Keratinocyte (primary cell): ENCODE results near the gene PSD. TPM values are rescaled to one million over a fixed set of nuclear protein-coding genes. Genes with fewer than 3 reads are reported as not detected.
A peak's percentile ranks its signal among the peaks of the same experiment; 100 is the strongest.

Experiments used
- DNase-seq: peaks from one replicate; pipeline ENCODE4 v3.0.0-alpha.2; 2011; ENCODE audit warnings: low read depth, missing footprints, low spot score
- FAIRE-seq: peaks from 2 replicates; lab custom pipeline; 2011; peaks lifted over from hg19 to GRCh38; lab: Jason Lieb, UNC
- H2AFZ ChIP-seq: 2 replicates; pipeline ENCODE4 v1.6.0; 2012; ENCODE audit warnings: low read length, control low read depth, inconsistent platforms; ENCODE audit not compliant: control insufficient read depth
- H3K27ac ChIP-seq: 2 replicates; pipeline ENCODE4 v1.5.1; 2011; ENCODE audit warnings: low read length; ENCODE audit not compliant: control insufficient read depth, insufficient read depth
- H3K27me3 ChIP-seq: 3 replicates; pipeline ENCODE4 v1.6.0; 2011; ENCODE audit warnings: low read length; ENCODE audit not compliant: control insufficient read depth, insufficient read depth; ENCODE audit errors: extremely low read depth
- H3K36me3 ChIP-seq, 2 experiments: 2 replicates in 1 of 2; 3 replicates in 1 of 2; pipeline ENCODE4 v1.5.1; 2011; ENCODE audit warnings: low read length in 2 of 2, mild to moderate bottlenecking in 1 of 2; ENCODE audit not compliant: control insufficient read depth in 2 of 2, insufficient read depth in 2 of 2; ENCODE audit errors: extremely low read depth in 1 of 2
- H3K4me1 ChIP-seq: 3 replicates; pipeline ENCODE4 v1.5.1; 2011; ENCODE audit warnings: low read length; ENCODE audit not compliant: control insufficient read depth, insufficient read depth; ENCODE audit errors: extremely low read depth
- H3K4me2 ChIP-seq: 3 replicates; pipeline ENCODE4 v1.6.0; 2011; ENCODE audit warnings: low read depth, low read length; ENCODE audit not compliant: control insufficient read depth, insufficient read depth; ENCODE audit errors: extremely low read depth
- H3K4me3 ChIP-seq, 3 experiments: fragments of 200-600 bp in 1 of 3; sonication (generic) in 1 of 3; 2 replicates in 2 of 3; 3 replicates in 1 of 3; pipeline ENCODE4 v1.5.1; 2011 to 2016; ENCODE audit warnings: low read length in 3 of 3, mild to moderate bottlenecking in 3 of 3, control low read depth in 2 of 3, inconsistent platforms in 1 of 3, low read depth in 1 of 3, mixed read lengths in 1 of 3, mixed run types in 1 of 3, moderate library complexity in 1 of 3; ENCODE audit not compliant: control insufficient read depth in 2 of 3, insufficient read depth in 2 of 3; ENCODE audit errors: extremely low read depth in 1 of 3
- H3K79me2 ChIP-seq: 2 replicates; pipeline ENCODE4 v1.6.0; 2012; ENCODE audit warnings: low read length; ENCODE audit not compliant: control insufficient read depth, insufficient read depth
- H3K9ac ChIP-seq: 3 replicates; pipeline ENCODE4 v1.6.0; 2011; ENCODE audit warnings: low read length; ENCODE audit not compliant: control insufficient read depth, insufficient read depth; ENCODE audit errors: extremely low read depth
- H3K9me1 ChIP-seq: 3 replicates; pipeline ENCODE4 v1.6.0; 2011; ENCODE audit warnings: low read length; ENCODE audit not compliant: control insufficient read depth, insufficient read depth; ENCODE audit errors: extremely low read depth
- H3K9me3 ChIP-seq: 2 replicates; pipeline ENCODE4 v1.5.1; 2012; ENCODE audit warnings: low read depth, low read length; ENCODE audit not compliant: control insufficient read depth
- H4K20me1 ChIP-seq: 3 replicates; pipeline ENCODE4 v1.6.0; 2011; ENCODE audit warnings: low read length; ENCODE audit not compliant: control insufficient read depth, insufficient read depth; ENCODE audit errors: extremely low read depth
- CTCF ChIP-seq, 3 experiments: IDR thresholded peaks in 1 of 3; conservative IDR thresholded peaks in 1 of 3; optimal IDR thresholded peaks in 1 of 3; 2 replicates in 2 of 3; 3 replicates in 1 of 3; pipeline versions ENCODE3 to v1.5.1; 2011; ENCODE audit warnings: low read length in 3 of 3, mild to moderate bottlenecking in 3 of 3, moderate library complexity in 2 of 3, control low read depth in 1 of 3, inconsistent platforms in 1 of 3; ENCODE audit not compliant: insufficient read depth in 2 of 3; ENCODE audit errors: extremely low read depth in 1 of 3
- EZH2 ChIP-seq: IDR thresholded peaks from one replicate; pipeline ENCODE4 v1.6.1; 2012; ENCODE audit warnings: inconsistent platforms, mild to moderate bottlenecking, low read length, moderate library complexity
- dilution Hi-C: fragments of 300-500 bp; cut with MboI; formaldehyde crosslinking; loops from one replicate; pipeline ENCODE4 v1.7.0; 2020; ENCODE audit warnings: low sequenced_read_pairs; ENCODE audit not compliant: extremely low pct_ligation_motif_present
- polyA plus RNA-seq, 5 experiments: library from polyadenylated mRNA; depleted of rRNA in 3 of 5; stranded (reverse) in 3 of 5; stranded (forward) in 1 of 5; unstranded in 1 of 5; fragments of >200 nt; gene quantifications; 1 replicate in 1 of 5; 2 replicates in 3 of 5; 3 replicates in 1 of 5; pipeline versions ENCODE4 v1.2.1 to v1.2.3, GENCODE V29; 2011 to 2012; ENCODE audit warnings: missing spikeins in 2 of 5, low read depth in 1 of 5, low replicate concordance in 1 of 5

PSD gene
- polyA plus RNA-seq, 1 donor (not counting 4 experiments of a cell fraction or from before 2014, with no cell fraction given), result 0.10 TPM

- DNase-seq, result peak; percentile 75
- FAIRE-seq, result no peak
- Histone ChIP-seq H3K9me1 (no peaks in the 10 kb centered on the region), H2AFZ (peak within 1 kb of the TSS; percentile 80), H3K27ac (peak within 1 kb of the TSS; percentile 55), H3K9ac (peak within 1 kb of the TSS; percentile 84), H3K9me3 (no peaks in the 10 kb centered on the region), H3K27me3 (peaks cover 20% of the 10 kb centered on the region), H3K79me2 (peaks cover 10% of the 10 kb centered on the region), H3K4me3 (peak within 1 kb of the TSS; percentile 66 to 88 (median 77)), H3K4me2 (peak within 1 kb of the TSS; percentile 96), H4K20me1 (no peaks in the 10 kb centered on the region), H3K4me1 (peaks cover 6% of the 10 kb centered on the region), H3K36me3 (peaks cover 2 to 4% of the 10 kb centered on the region in 2 experiments)
- TF ChIP-seq EZH2 (no peak), CTCF (optimal IDR thresholded peaks at IDR 0.05 in 1 of 3, IDR thresholded peaks at IDR 0.05 in 1 of 3, conservative IDR thresholded peaks at IDR 0.05 in 1 of 3; ENCODE audit: extremely low read depth in 1 of 3, insufficient read depth in 2 of 3, low read length in 3 of 3) (peak in 1 of 3 experiments; percentile 2)
- dilution Hi-C loops, result no loop called here
These were observed 13.8 kb upstream of the PSD start, which contains the start of gene CUEDC2 for GRCh38 chr10:102432162-102432950. CUEDC2 (minus strand) TSS chr10:102432574; CDS start chr10:102425188, 7,386 bp downstream.

GRCh38 chr10:102431452-102432124 lies 13.0 kb upstream of the PSD start:
- H3K9ac ChIP-seq, result peak overlapping the region; percentile 84
- H3K4me1 ChIP-seq, result peaks cover 6% of the 10 kb centered on the region
- FAIRE-seq (no peak), DNase-seq (no peak)
- H3K27me3 ChIP-seq, result peaks cover 20% of the 10 kb centered on the region
- peaks cover 10% of the 10 kb centered on the region for H3K79me2 ChIP-seq
- H3K4me3 ChIP-seq, result peak overlapping the region; percentile 66 to 88 (median 77)
- no peaks in the 10 kb centered on the region for H3K9me3 ChIP-seq
- H3K36me3 ChIP-seq, result peaks cover 2 to 4% of the 10 kb centered on the region in 2 experiments
- H3K4me2 ChIP-seq, result peak overlapping the region; percentile 96
- no peaks in the 10 kb centered on the region for H3K9me1 ChIP-seq
- peak overlapping the region; percentile 80 for H2AFZ ChIP-seq
- dilution Hi-C loops, result no loop called here
- TF ChIP-seq EZH2, result no peak
- TF ChIP-seq CTCF (optimal IDR thresholded peaks at IDR 0.05 in 1 of 3, IDR thresholded peaks at IDR 0.05 in 1 of 3, conservative IDR thresholded peaks at IDR 0.05 in 1 of 3; ENCODE audit: extremely low read depth in 1 of 3, insufficient read depth in 2 of 3, low read length in 3 of 3), result peak in 1 of 3 experiments; percentile 21
- H3K27ac ChIP-seq, result peak overlapping the region; percentile 55
- H4K20me1 ChIP-seq, result no peaks in the 10 kb centered on the region
